Type B pancreatic cell (in vitro differentiated cells): Measurements from ENCODE around the gene PCAT6. TPM values are rescaled to one million over a fixed set of nuclear protein-coding genes. Genes with fewer than 3 reads are reported as not detected.

ENCODE experiments used
- DNase-seq: peaks from one replicate; pipeline ENCODE4 v3.0.0; 2021; ENCODE audit warnings: mixed read lengths; ENCODE audit not compliant: unreplicated experiment; ENCODE audit errors: extremely low spot score
- H3K27ac Mint-ChIP-seq: 2 replicates; pipeline ENCODE4 v1.8.0; 2021; ENCODE audit warnings: mild to moderate bottlenecking, mixed read lengths
- H3K27me3 Mint-ChIP-seq: 2 replicates; pipeline ENCODE4 v1.8.0; 2021; ENCODE audit warnings: mixed read lengths
- H3K36me3 Mint-ChIP-seq: 2 replicates; pipeline ENCODE4 v1.8.0; 2021; ENCODE audit warnings: mixed read lengths
- H3K4me1 Mint-ChIP-seq: one replicate; pipeline ENCODE4 v1.8.0; 2021; ENCODE audit warnings: mixed read lengths; ENCODE audit not compliant: unreplicated experiment
- H3K4me3 Mint-ChIP-seq: 2 replicates; pipeline ENCODE4 v1.8.0; 2021; ENCODE audit warnings: mild to moderate bottlenecking, mixed read lengths
- H3K9me3 Mint-ChIP-seq: 2 replicates; pipeline ENCODE4 v1.8.0; 2021; ENCODE audit warnings: mixed read lengths
- CTCF ChIP-seq: fragments of 200-600 bp; sonication (generic); conservative IDR thresholded peaks from 2 replicates; pipeline ENCODE4 v1.5.0; 2021; ENCODE audit warnings: antibody characterized with exemption, mild to moderate bottlenecking
- total RNA-seq: library from RNA; stranded (reverse); gene quantifications from 2 replicates; pipeline ENCODE4 v1.2.1, GENCODE V29; 2021; ENCODE audit warnings: low replicate concordance

Gene PCAT6
- total RNA-seq, 1 donor from 2014 or later, result 7.9 TPM

- TF ChIP-seq CTCF, result no peak
- Mint-ChIP-seq H3K27ac (no peak overlapping the region), H3K4me3 (no peak overlapping the region), H3K9me3 (no peaks in the 10 kb centered on the region), H3K4me1 (peaks cover 4% of the 10 kb centered on the region), H3K27me3 (no peaks in the 10 kb centered on the region), H3K36me3 (peaks cover 10% of the 10 kb centered on the region)
- no peak for DNase-seq
These were observed 45.3 kb downstream of the PCAT6 start for GRCh38 chr1:202856014-202856413.

GRCh38 chr1:202857136-202857610 lies 46.4 kb downstream of the PCAT6 start:
- H3K4me1 Mint-ChIP-seq, result peaks cover 10% of the 10 kb centered on the region
- no peak for DNase-seq
- H3K36me3 Mint-ChIP-seq, result peaks cover 10% of the 10 kb centered on the region
- no peaks in the 10 kb centered on the region for H3K9me3 Mint-ChIP-seq
- TF ChIP-seq CTCF, result no peak
- no peaks in the 10 kb centered on the region for H3K27me3 Mint-ChIP-seq
- no peak overlapping the region for H3K27ac Mint-ChIP-seq
- H3K4me3 Mint-ChIP-seq, result peak overlapping the region; percentile 41

- Mint-ChIP-seq H3K36me3 (peaks cover 10% of the 10 kb centered on the region), H3K27ac (no peak overlapping the region), H3K4me1 (peaks cover 11% of the 10 kb centered on the region), H3K4me3 (no peak overlapping the region), H3K9me3 (no peaks in the 10 kb centered on the region), H3K27me3 (no peaks in the 10 kb centered on the region)
- no peak for TF ChIP-seq CTCF
- DNase-seq, result no peak
These were observed 47.6 kb downstream of the PCAT6 start for GRCh38 chr1:202858331-202858730.

- no peaks in the 10 kb centered on the region for H3K27me3 Mint-ChIP-seq
- DNase-seq, result no peak
- H3K27ac Mint-ChIP-seq, result no peak overlapping the region
- peaks cover 11% of the 10 kb centered on the region for H3K4me1 Mint-ChIP-seq
- peak overlapping the region; percentile 22 for H3K4me3 Mint-ChIP-seq
- H3K36me3 Mint-ChIP-seq, result peaks cover 10% of the 10 kb centered on the region
- no peak for TF ChIP-seq CTCF
- H3K9me3 Mint-ChIP-seq, result no peaks in the 10 kb centered on the region
These were observed 48.1 kb downstream of the PCAT6 start for GRCh38 chr1:202858789-202859414.

GRCh38 chr1:202860744-202861419 lies 50.1 kb downstream of the PCAT6 start:
- H3K9me3 Mint-ChIP-seq, result no peaks in the 10 kb centered on the region

More at GRCh38 chr1:202860744-202861419, 50.1 kb downstream of the PCAT6 start:
- Mint-ChIP-seq H3K36me3 (peaks cover 5% of the 10 kb centered on the region), H3K4me1 (peaks cover 11% of the 10 kb centered on the region), H3K4me3 (peak overlapping the region; percentile 94), H3K27me3 (peaks cover 2% of the 10 kb centered on the region), H3K27ac (peak overlapping the region; percentile 95)
- TF ChIP-seq CTCF, result peak; percentile 20
- DNase-seq, result peak; percentile 80

Other genes starting within 250 kb of the PCAT6 start
- 4.9 and 11.9 TPM in 2 replicates for gene SYT2, start 100.5 kb upstream of the PCAT6 start, total RNA-seq
- gene KDM5B, start 2.5 kb upstream of the PCAT6 start, total RNA-seq, result 165 and 182 TPM in 2 replicates
- gene RABIF, start 78.2 kb downstream of the PCAT6 start, total RNA-seq, result 7.0 and 10.0 TPM in 2 replicates
- 24.4 and 33.8 TPM in 2 replicates for gene KLHL12, start 116.3 kb downstream of the PCAT6 start, total RNA-seq
- gene ADIPOR1, start 147.4 kb downstream of the PCAT6 start, total RNA-seq, result 52.4 and 71.3 TPM in 2 replicates
- 55.2 and 56.8 TPM in 2 replicates for gene CYB5R1, start 156.3 kb downstream of the PCAT6 start, total RNA-seq
- 75.8 and 88.2 TPM in 2 replicates for gene TMEM183A, start 196.4 kb downstream of the PCAT6 start, total RNA-seq
- gene PPFIA4, start 215.5 kb downstream of the PCAT6 start, total RNA-seq, result 0.71 and 4.9 TPM in 2 replicates